ENCODE data around the gene TRIM40.

The TRIM40 gene

DNA sequence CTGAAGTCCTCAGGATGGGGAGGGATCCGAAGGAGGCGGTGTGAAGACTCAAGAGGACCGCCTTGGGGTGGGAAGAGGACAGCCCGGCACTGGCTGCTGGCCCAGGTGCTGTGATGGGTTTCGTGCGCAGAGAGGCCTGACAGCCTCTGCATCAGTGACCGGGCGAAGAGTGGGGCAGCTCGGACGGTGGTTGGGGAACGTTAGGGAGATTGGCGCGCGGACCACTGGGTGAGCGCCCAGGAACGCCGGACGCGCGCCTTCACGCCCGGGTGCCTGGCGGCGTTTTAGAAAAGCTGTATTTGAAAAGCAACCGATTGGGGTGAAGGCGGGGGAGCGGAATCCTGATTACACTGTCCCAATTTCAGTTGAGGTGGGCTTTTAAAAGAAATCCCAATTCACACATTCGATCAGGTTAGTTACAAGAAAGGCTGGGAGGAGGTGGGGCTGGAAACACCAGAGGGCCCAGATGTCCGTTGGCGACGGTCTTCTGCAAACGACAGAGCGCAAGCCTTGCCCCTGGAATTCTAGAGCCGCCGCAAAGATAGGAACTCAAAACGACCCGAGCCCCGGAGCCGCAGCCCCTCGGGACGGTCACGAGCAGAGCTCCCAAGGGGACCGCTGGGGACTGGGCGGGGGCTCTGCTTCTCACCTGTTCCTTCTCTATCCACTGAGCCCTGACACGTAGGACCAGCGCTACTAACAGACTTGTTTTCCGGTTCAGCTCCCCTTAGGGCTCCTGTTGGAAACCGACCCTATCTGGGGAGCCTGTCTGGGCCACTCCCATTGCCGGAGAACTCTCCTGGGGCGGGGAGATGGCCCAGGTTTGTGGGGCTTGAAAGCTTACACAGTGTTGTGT lies 8.5 kb upstream of the TRIM40 start:
- CTCF ChIA-PET, result interaction anchor here (0.6 to 1.5 kb wide), 2 partner anchors 24 to 747 kb away, joined by 5 read pairs; no protein-coding TSS in a partner anchor
- POLR2A ChIA-PET (ENCODE audit: low non-redundant PET), result no interaction called here

DNA sequence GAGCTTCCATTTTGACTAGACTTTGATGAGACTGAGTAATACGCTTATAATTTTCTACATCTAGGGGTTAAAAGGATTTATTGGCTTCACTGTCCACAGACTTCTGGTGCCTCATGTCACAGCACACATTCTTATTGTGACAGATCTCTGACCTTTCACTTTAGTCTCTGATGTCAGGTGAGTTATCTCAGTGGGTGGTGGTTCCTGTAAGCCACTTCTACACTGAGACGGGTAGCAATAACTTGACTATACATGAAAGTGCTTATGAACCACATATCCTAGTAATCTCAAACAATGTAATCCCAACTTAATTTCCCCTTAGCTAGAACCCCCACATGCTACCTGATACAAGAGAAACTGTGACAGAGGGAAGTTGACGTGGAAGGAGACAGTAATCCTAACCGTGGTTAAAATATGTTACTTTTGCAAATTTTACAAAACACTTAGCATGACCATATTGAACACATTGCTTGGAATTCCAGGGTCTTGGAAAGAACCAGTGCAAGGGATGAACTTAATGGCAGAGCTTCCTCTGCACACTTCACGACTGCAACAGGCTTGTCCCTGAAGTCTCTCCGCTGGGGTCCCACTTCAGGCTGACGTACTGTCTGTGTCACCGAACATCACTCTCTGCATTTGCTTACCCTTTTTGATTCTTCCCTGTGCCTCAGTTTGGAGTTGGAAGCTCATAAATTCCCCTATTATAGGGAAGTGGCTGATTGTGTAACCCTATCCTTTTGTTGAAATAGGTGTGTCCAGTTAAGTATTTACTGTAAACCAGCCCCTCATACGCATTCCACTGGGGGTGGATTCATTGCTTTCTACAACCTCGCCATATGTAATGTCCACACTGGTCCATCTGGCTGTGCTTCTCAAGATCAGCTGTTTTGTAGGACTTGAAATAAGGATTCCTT lies 6.4 kb upstream of the TRIM40 start:
- DNase-seq (ENCODE audit: low spot score), result no peak
- TF ChIP-seq, protein P1, sequence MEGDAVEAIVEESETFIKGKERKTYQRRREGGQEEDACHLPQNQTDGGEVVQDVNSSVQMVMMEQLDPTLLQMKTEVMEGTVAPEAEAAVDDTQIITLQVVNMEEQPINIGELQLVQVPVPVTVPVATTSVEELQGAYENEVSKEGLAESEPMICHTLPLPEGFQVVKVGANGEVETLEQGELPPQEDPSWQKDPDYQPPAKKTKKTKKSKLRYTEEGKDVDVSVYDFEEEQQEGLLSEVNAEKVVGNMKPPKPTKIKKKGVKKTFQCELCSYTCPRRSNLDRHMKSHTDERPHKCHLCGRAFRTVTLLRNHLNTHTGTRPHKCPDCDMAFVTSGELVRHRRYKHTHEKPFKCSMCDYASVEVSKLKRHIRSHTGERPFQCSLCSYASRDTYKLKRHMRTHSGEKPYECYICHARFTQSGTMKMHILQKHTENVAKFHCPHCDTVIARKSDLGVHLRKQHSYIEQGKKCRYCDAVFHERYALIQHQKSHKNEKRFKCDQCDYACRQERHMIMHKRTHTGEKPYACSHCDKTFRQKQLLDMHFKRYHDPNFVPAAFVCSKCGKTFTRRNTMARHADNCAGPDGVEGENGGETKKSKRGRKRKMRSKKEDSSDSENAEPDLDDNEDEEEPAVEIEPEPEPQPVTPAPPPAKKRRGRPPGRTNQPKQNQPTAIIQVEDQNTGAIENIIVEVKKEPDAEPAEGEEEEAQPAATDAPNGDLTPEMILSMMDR (conservative IDR thresholded peaks at IDR 0.05; ENCODE audit: low read depth), result no peak
- ChIA-PET CTCF (interaction anchor here (1.0 to 1.9 kb wide), 3 partner anchors 11 to 55 kb away, joined by 5 to 9 read pairs (median 8); no protein-coding TSS in a partner anchor), POLR2A (ENCODE audit: low non-redundant PET) (no interaction called here)
- H3K27ac ChIP-seq, result no peak overlapping the region

More for the DNA sequence above, 8.5 kb upstream of the TRIM40 start:
- DNase-seq (ENCODE audit: low spot score), result no peak
- H3K27ac ChIP-seq, result no peak overlapping the region
- TF ChIP-seq, protein P1 (conservative IDR thresholded peaks at IDR 0.05; ENCODE audit: low read depth), result no peak

DNA sequence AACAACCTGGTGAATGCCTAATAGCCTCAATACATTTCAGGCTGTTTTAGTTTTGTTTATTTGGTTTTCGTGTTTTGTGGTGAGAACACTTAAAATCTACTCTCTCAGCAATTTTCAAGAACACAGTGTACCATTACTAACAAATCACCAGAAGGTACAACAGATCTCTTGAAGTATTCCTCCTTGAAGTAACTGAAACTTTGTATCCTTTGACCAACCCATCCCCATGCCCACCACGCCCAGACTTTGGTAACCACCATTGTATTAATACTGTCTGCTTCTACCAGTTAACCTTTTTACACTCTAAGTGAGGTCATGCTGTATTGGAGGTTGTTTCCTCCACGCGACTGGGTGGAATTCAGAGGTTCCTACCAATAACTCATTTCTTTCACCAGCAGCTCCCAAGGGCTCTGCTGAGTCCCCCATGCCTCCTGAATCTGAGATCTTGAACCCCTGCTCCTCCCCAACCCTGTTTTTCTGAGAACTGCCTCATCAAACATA lies 5.7 kb upstream of the TRIM40 start:
- ChIA-PET POLR2A (ENCODE audit: low non-redundant PET) (no interaction called here), CTCF (interaction anchor here (0.6 to 2.0 kb wide), 13 partner anchors 8 to 282 kb away, joined by 3 to 32 read pairs (median 6); partner anchors contain the start of gene RNF39)
- no peak overlapping the region for H3K27ac ChIP-seq
- no peak for DNase-seq (ENCODE audit: low spot score)
- TF ChIP-seq, protein P1 (conservative IDR thresholded peaks at IDR 0.05; ENCODE audit: low read depth), result no peak

- TF ChIP-seq, protein P1 (conservative IDR thresholded peaks at IDR 0.05; ENCODE audit: low read depth), result peak; percentile 97
- H3K27ac ChIP-seq, result no peak overlapping the region
- peak; percentile 84 for DNase-seq (ENCODE audit: low spot score)
- POLR2A ChIA-PET (ENCODE audit: low non-redundant PET), result interaction anchor here (0.7 kb wide), 1 partner anchor 29 kb away, joined by 4 read pairs; no protein-coding TSS in a partner anchor
- CTCF ChIA-PET, result interaction anchor here (0.5 to 2.0 kb wide), 26 partner anchors 9 to 423 kb away, joined by 3 to 32 read pairs (median 4); partner anchors contain the start of genes RNF39 and TRIM15
Measured at GRCh38 chr6:30130887-30131862, 4.8 kb upstream of the TRIM40 start.

DNA sequence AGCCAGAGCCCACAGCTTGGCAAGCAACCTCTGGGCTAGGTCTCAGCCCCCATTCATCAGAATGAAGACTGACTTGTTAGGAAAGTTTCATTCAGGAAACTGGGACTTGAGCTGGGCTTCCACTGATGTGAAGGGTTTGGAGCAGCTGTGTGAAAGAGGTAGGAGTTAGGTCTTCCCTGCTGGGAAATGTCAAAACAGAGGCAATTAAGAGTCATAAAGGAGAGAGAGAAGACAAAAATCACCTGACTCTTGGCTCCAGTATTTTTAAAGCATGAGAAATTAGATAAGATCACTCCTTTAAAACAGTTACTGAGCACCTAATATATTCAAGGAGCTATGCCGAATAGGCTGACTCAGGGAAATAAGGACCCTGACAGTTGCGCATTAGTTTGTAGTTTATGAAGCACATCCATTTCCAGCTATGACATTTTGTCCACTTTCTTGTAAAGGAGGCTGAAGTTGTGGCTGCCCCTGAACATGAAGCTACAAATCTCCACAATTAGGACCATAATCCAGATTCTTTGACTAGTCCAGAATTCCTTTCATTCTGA lies 3.9 kb upstream of the TRIM40 start:
- POLR2A ChIA-PET (ENCODE audit: low non-redundant PET), result no interaction called here
- CTCF ChIA-PET, result interaction anchor here (0.8 to 2.0 kb wide), 8 partner anchors 9 to 424 kb away, joined by 3 to 8 read pairs (median 4); partner anchors contain the start of gene TRIM15
- DNase-seq (ENCODE audit: low spot score), result no peak
- TF ChIP-seq, protein P1 (conservative IDR thresholded peaks at IDR 0.05; ENCODE audit: low read depth), result no peak
- H3K27ac ChIP-seq, result no peak overlapping the region

Measured in RWPE1 (cell line).